MM.1S (cell line): ENCODE results near the gene HSD17B7.

Source experiments
- DNase-seq: peaks from one replicate; pipeline ENCODE4 v3.0.0-alpha.2; 2015
- H2AFZ ChIP-seq: fragments of 300-600 bp; sonication (generic); 2 replicates; pipeline ENCODE4 v1.6.0; 2016; ENCODE audit warnings: antibody characterized with exemption, low read length
- H3F3A ChIP-seq: fragments of 300-600 bp; sonication (generic); 2 replicates; pipeline ENCODE4 v1.6.1; 2016; ENCODE audit warnings: mild to moderate bottlenecking, antibody characterized with exemption, low read length, moderate library complexity, mixed read lengths; ENCODE audit not compliant: insufficient read depth
- H3K27ac ChIP-seq: fragments of 300-600 bp; sonication (generic); 2 replicates; pipeline ENCODE4 v1.5.1; 2016; ENCODE audit warnings: mild to moderate bottlenecking, low read length
- H3K27me3 ChIP-seq: fragments of 300-600 bp; sonication (generic); replicated peaks from 2 replicates; pipeline ENCODE4 v1.6.0; 2016; ENCODE audit warnings: low read length; ENCODE audit not compliant: insufficient read depth
- H3K36me3 ChIP-seq: fragments of 300-600 bp; sonication (generic); replicated peaks from 2 replicates; pipeline ENCODE4 v1.6.1; 2016; ENCODE audit warnings: mild to moderate bottlenecking, low read length, mixed read lengths; ENCODE audit not compliant: insufficient read depth
- H3K4me1 ChIP-seq: fragments of 300-600 bp; sonication (generic); 2 replicates; pipeline ENCODE4 v1.6.1; 2016; ENCODE audit warnings: low read length, mixed read lengths
- H3K4me2 ChIP-seq: fragments of 300-600 bp; sonication (generic); 2 replicates; pipeline ENCODE4 v1.6.0; 2016; ENCODE audit warnings: low read depth, low read length
- H3K4me3 ChIP-seq: fragments of 300-600 bp; sonication (generic); 2 replicates; pipeline ENCODE4 v1.5.1; 2016; ENCODE audit warnings: low read length, mixed read lengths
- H3K79me2 ChIP-seq: fragments of 300-600 bp; sonication (generic); 2 replicates; pipeline ENCODE4 v1.6.1; 2016; ENCODE audit warnings: mixed run types, low read length, mixed read lengths
- H3K9ac ChIP-seq: fragments of 300-600 bp; sonication (generic); 2 replicates; pipeline ENCODE4 v1.6.1; 2016; ENCODE audit warnings: low read length, mixed read lengths
- H3K9me2 ChIP-seq: fragments of 300-600 bp; sonication (generic); replicated peaks from 2 replicates; pipeline ENCODE4 v1.6.1; 2016; ENCODE audit warnings: mild to moderate bottlenecking, low read length, mixed read lengths; ENCODE audit not compliant: insufficient read depth
- H3K9me3 ChIP-seq: fragments of 300-600 bp; sonication (generic); replicated peaks from 2 replicates; pipeline ENCODE4 v1.6.1; 2016; ENCODE audit warnings: mild to moderate bottlenecking, low read length, mixed read lengths; ENCODE audit not compliant: insufficient read depth
- H4K20me1 ChIP-seq: fragments of 300-600 bp; sonication (generic); 2 replicates; pipeline ENCODE4 v1.6.1; 2016; ENCODE audit warnings: mild to moderate bottlenecking, low read length, moderate library complexity, mixed read lengths; ENCODE audit not compliant: insufficient read depth
- CTCF ChIP-seq: fragments of 300-600 bp; sonication (generic); IDR thresholded peaks from 2 replicates; pipeline ENCODE4 v1.5.1; 2016; ENCODE audit warnings: antibody characterized with exemption, low read length, mixed read lengths
- EZH2 ChIP-seq: fragments of 300-600 bp; sonication (generic); optimal IDR thresholded peaks from 2 replicates; pipeline ENCODE3; 2017; ENCODE audit warnings: low read depth, mild to moderate bottlenecking, antibody characterized with exemption, low read length, mixed read lengths
- EZH2phosphoT487 ChIP-seq: fragments of 300-600 bp; sonication (generic); IDR thresholded peaks from 2 replicates; pipeline ENCODE4 v1.6.1; 2018; ENCODE audit warnings: antibody characterized with exemption, low read length

The HSD17B7 gene

DNA sequence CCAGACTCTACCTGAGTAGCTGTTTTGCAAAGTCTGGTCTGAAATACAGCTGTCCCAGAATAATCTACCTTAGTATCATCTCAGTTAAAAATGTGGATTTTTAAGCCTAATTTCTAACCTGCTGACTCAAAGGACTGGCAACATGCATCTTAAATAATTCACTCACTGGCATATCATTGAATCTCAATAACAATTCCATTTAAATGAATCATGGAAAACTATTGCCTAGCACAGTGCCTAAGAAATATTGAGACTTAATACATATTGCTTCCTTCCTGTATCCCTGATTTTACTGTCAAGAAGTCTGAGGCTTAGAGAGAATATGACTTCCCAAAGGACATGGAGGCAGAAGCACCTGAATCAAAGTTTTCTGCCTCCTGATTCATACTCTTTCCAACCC is 67.3 kb downstream of the HSD17B7 start:
- H3K27ac ChIP-seq, result no peak overlapping the region
- peaks cover 10% of the 10 kb centered on the region; the same call in 1 of the 2 replicates for H3F3A ChIP-seq
- no peak overlapping the region for H3K4me2 ChIP-seq
- H3K9me2 ChIP-seq, result no peaks in the 10 kb centered on the region
- H3K4me1 ChIP-seq, result peaks cover 26% of the 10 kb centered on the region; the same call in 1 of the 2 replicates
- no peaks in the 10 kb centered on the region for H3K79me2 ChIP-seq
- no peaks in the 10 kb centered on the region for H3K27me3 ChIP-seq
- H3K9me3 ChIP-seq, result no peaks in the 10 kb centered on the region
- TF ChIP-seq EZH2phosphoT487 (no peak), CTCF (no peak), EZH2 (no peak)
- no peak overlapping the region for H3K9ac ChIP-seq
- H3K4me3 ChIP-seq, result no peak overlapping the region
- no peak for DNase-seq
- no peaks in the 10 kb centered on the region for H4K20me1 ChIP-seq
- no peak overlapping the region for H2AFZ ChIP-seq
- no peaks in the 10 kb centered on the region for H3K36me3 ChIP-seq

DNA sequence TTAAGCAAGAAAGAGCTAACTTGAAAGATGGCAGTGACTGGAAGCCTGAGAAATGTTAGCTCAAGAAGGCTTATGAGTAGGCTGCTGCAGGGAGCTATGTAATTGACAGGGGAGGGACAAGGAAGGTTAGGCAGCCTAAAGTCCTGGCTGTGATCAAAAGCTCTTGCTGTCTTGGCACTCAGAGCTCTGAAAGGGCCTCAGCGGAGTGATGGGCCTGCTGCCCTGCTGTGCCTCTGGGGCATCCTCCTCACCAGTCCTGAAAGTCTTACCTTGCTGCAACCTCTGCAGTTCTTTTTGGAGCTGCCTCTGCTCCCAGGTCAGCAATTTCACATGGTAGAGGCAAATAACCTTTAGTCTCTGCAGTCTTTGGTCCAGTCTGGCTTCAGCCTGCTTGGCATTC is 68.7 kb downstream of the HSD17B7 start:
- Histone ChIP-seq H3K9me2 (no peaks in the 10 kb centered on the region), H3K4me1 (peaks cover 26% of the 10 kb centered on the region; the same call in 1 of the 2 replicates), H3K27me3 (no peaks in the 10 kb centered on the region), H3K4me2 (peak overlapping the region; percentile 5; the same call in 1 of the 2 replicates), H3K4me3 (no peak overlapping the region), H4K20me1 (no peaks in the 10 kb centered on the region), H2AFZ (no peak overlapping the region), H3K9me3 (no peaks in the 10 kb centered on the region), H3F3A (peaks cover 10% of the 10 kb centered on the region; the same call in 1 of the 2 replicates), H3K79me2 (no peaks in the 10 kb centered on the region), H3K36me3 (no peaks in the 10 kb centered on the region), H3K27ac (peak overlapping the region; percentile 40; the same call in 1 of the 2 replicates), H3K9ac (no peak overlapping the region)
- peak; percentile 82 for DNase-seq
- no peak for TF ChIP-seq EZH2

GRCh38 chr1:162861101-162861500 is 70.6 kb downstream of the HSD17B7 start, which contains the start of gene CCDC190:
CCDC190 (minus strand) TSS chr1:162861175; CDS start chr1:162859646, 1,529 bp downstream.
- no peaks in the 10 kb centered on the region for H3K79me2 ChIP-seq
- TF ChIP-seq EZH2phosphoT487 (no peak), EZH2 (no peak), CTCF (no peak)
- H3F3A ChIP-seq, result peaks cover 10% of the 10 kb centered on the region; the same call in 1 of the 2 replicates
- 0 out of 2 replicates have a peak within 1 kb of the TSS, but pooled peaks have one; percentile 13 for H2AFZ ChIP-seq
- no peaks in the 10 kb centered on the region for H3K9me2 ChIP-seq
- no peaks in the 10 kb centered on the region for H3K27me3 ChIP-seq
- DNase-seq, result no peak
- H3K4me1 ChIP-seq, result peaks cover 24% of the 10 kb centered on the region; the same call in 1 of the 2 replicates
- peak within 1 kb of the TSS; percentile 5; the same call in 1 of the 2 replicates for H3K4me2 ChIP-seq
- H3K9me3 ChIP-seq, result no peaks in the 10 kb centered on the region
- H3K36me3 ChIP-seq, result no peaks in the 10 kb centered on the region
- peak within 1 kb of the TSS; percentile 40; the same call in 1 of the 2 replicates for H3K27ac ChIP-seq
- no peak within 1 kb of the TSS for H3K4me3 ChIP-seq
- no peaks in the 10 kb centered on the region for H4K20me1 ChIP-seq
- H3K9ac ChIP-seq, result no peak within 1 kb of the TSS

GRCh38 chr1:162861625-162862024 is 71.1 kb downstream of the HSD17B7 start:
- no peak overlapping the region for H3K9ac ChIP-seq
- no peak overlapping the region for H3K4me3 ChIP-seq
- no peaks in the 10 kb centered on the region for H3K9me2 ChIP-seq
- no peak overlapping the region for H3K27ac ChIP-seq
- no peaks in the 10 kb centered on the region for H3K9me3 ChIP-seq
- H3K4me2 ChIP-seq, result no peak overlapping the region
- H2AFZ ChIP-seq, result no peak overlapping the region
- TF ChIP-seq CTCF (no peak), EZH2phosphoT487 (no peak), EZH2 (no peak)
- H4K20me1 ChIP-seq, result no peaks in the 10 kb centered on the region
- H3K36me3 ChIP-seq, result no peaks in the 10 kb centered on the region
- H3K27me3 ChIP-seq, result no peaks in the 10 kb centered on the region
- H3K79me2 ChIP-seq, result no peaks in the 10 kb centered on the region
- DNase-seq, result no peak
- peaks cover 10% of the 10 kb centered on the region; the same call in 1 of the 2 replicates for H3F3A ChIP-seq
- peaks cover 18% of the 10 kb centered on the region; the same call in 1 of the 2 replicates for H3K4me1 ChIP-seq
